A549 (cell line): Measurements from ENCODE around the gene CHMP1B. TPM values are rescaled to one million over a fixed set of nuclear protein-coding genes. Genes with fewer than 3 reads are reported as not detected.

Experiments used
- ATAC-seq, 2 experiments: fragments of 200-7000 bp in 1 of 2; fragments of >200 bp in 1 of 2; cut with Nextera tagmentation in 1 of 2; cut with Tn5 transposase in 1 of 2; 3 replicates each; pipeline versions ENCODE4 v1.8.0 to v1.9.1; 2018 to 2020; ENCODE audit warnings: mild to moderate bottlenecking in 1 of 2, moderate library complexity in 1 of 2
- CTCF ChIA-PET: fragments of 300-600 bp; sonication (Branson Sonifier 250); formaldehyde crosslinking; extraction: SDS; loops from one replicate; lab custom pipeline; 2021; ENCODE audit warnings: antibody characterized with exemption, inconsistent platforms; lab: Yijun Ruan, JAX
- POLR2A ChIA-PET: fragments of 350-600 bp; formaldehyde crosslinking; extraction: SDS; loops from one replicate; lab custom pipeline; 2021; ENCODE audit warnings: antibody characterized with exemption, inconsistent platforms; lab: Yijun Ruan, JAX
- DNase-seq, 2 experiments: peaks; one replicate each; pipeline versions ENCODE4 v3.0.0 to v3.0.0-alpha.2; 2011 to 2016; ENCODE audit warnings: low read depth in 1 of 2, low spot score in 1 of 2
- FAIRE-seq: peaks from 2 replicates; lab custom pipeline; 2011; peaks lifted over from hg19 to GRCh38; lab: Jason Lieb, UNC
- H3K27ac ChIP-seq, 2 experiments: fragments of >200 bp; sonication (Bioruptor Twin); formaldehyde crosslinking; 3 replicates each; pipeline ENCODE4 v1.5.1; 2016 to 2017
- H3K4me1 ChIP-seq: fragments of >200 bp; sonication (Bioruptor Twin); formaldehyde crosslinking; 3 replicates; pipeline ENCODE4 v1.6.1; 2016
- H3K4me2 ChIP-seq: fragments of >200 bp; sonication (Bioruptor Twin); formaldehyde crosslinking; 3 replicates; pipeline ENCODE4 v1.6.1; 2016
- H3K4me3 ChIP-seq: fragments of >200 bp; sonication (Bioruptor Twin); formaldehyde crosslinking; 3 replicates; pipeline ENCODE4 v1.5.1; 2016
- H3K9me3 ChIP-seq: fragments of >200 bp; sonication (Bioruptor Twin); formaldehyde crosslinking; 3 replicates; pipeline ENCODE4 v1.6.1; 2016
- BHLHE40 ChIP-seq: IDR thresholded peaks from 2 replicates; pipeline ENCODE4 v1.6.1; 2012; ENCODE audit warnings: low read depth, low read length, inconsistent platforms
- CHD4 ChIP-seq: fragments of 200-600 bp; sonication (generic); IDR thresholded peaks from 2 replicates; pipeline ENCODE4 v1.6.1; 2016; ENCODE audit warnings: antibody characterized with exemption, mild to moderate bottlenecking, borderline replicate concordance
- E2F6 ChIP-seq: IDR thresholded peaks from 2 replicates; pipeline ENCODE4 v1.6.1; 2012; ENCODE audit warnings: low read depth, borderline replicate concordance
- EP300 ChIP-seq, 2 experiments: fragments of >200 bp; sonication (Bioruptor Twin); formaldehyde crosslinking; IDR thresholded peaks; 2 replicates in 1 of 2; 3 replicates in 1 of 2; pipeline ENCODE4 v1.6.1; 2016 to 2017
- FOSB ChIP-seq: fragments of 250-450 bp; sonication (Bioruptor Pico); IDR thresholded peaks from 2 replicates; pipeline ENCODE4 v1.5.0; 2020; ENCODE audit warnings: mild to moderate bottlenecking, moderate library complexity
- FOXS1 ChIP-seq: fragments of 250-450 bp; sonication (Bioruptor Pico); IDR thresholded peaks from 2 replicates; pipeline ENCODE4 v1.5.0; 2020; ENCODE audit warnings: mild to moderate bottlenecking, moderate library complexity
- JUNB ChIP-seq: fragments of >200 bp; sonication (Bioruptor Twin); formaldehyde crosslinking; IDR thresholded peaks from 2 replicates; pipeline ENCODE4 v1.6.1; 2016
- KDM1A ChIP-seq: fragments of 200-600 bp; sonication (generic); IDR thresholded peaks from 2 replicates; pipeline ENCODE4 v1.6.1; 2016; ENCODE audit warnings: low read depth, mild to moderate bottlenecking
- MAFK ChIP-seq: fragments of 450-650 bp; IDR thresholded peaks from 2 replicates; pipeline ENCODE4 v1.6.1; 2014; ENCODE audit not compliant: partially characterized antibody
- NFE2L2 ChIP-seq: fragments of 150-350 bp; conservative IDR thresholded peaks from 2 replicates; pipeline ENCODE4 v1.6.1; 2014; ENCODE audit warnings: low read length
- NR3C1 ChIP-seq: fragments of >200 bp; sonication (Bioruptor Twin); formaldehyde crosslinking; IDR thresholded peaks from 3 replicates; pipeline ENCODE4 v1.6.1; 2017
- PBX3 ChIP-seq: IDR thresholded peaks from 2 replicates; pipeline ENCODE4 v1.6.1; 2012
- POLR2AphosphoS2 ChIP-seq: conservative IDR thresholded peaks from 2 replicates; pipeline ENCODE4 v1.6.1; 2012; ENCODE audit warnings: low read length, improper control_type of control experiment, inconsistent platforms
- RCOR1 ChIP-seq: fragments of 150-350 bp; IDR thresholded peaks from 2 replicates; pipeline ENCODE4 v1.6.1; 2014; ENCODE audit warnings: antibody characterized with exemption, low read length, low read depth
- REST ChIP-seq: fragments of 200-600 bp; sonication (generic); IDR thresholded peaks from 2 replicates; pipeline ENCODE4 v1.6.1; 2016; ENCODE audit warnings: antibody characterized with exemption, mild to moderate bottlenecking, moderate library complexity
- RNF2 ChIP-seq: fragments of 200-600 bp; sonication (generic); IDR thresholded peaks from 2 replicates; pipeline ENCODE4 v1.6.1; 2016; ENCODE audit warnings: low read depth, mild to moderate bottlenecking, antibody characterized with exemption, moderate library complexity, borderline replicate concordance
- SMC3 ChIP-seq: fragments of >200 bp; sonication (Bioruptor Twin); formaldehyde crosslinking; IDR thresholded peaks from 3 replicates; pipeline ENCODE4 v1.6.1; 2018; ENCODE audit warnings: inconsistent platforms
- TFCP2L1 ChIP-seq: fragments of 250-450 bp; sonication (Bioruptor Pico); IDR thresholded peaks from 2 replicates; pipeline ENCODE4 v1.5.0; 2021; ENCODE audit warnings: mild to moderate bottlenecking
- USF2 ChIP-seq: fragments of 450-650 bp; IDR thresholded peaks from 2 replicates; pipeline ENCODE4 v1.6.1; 2014; ENCODE audit warnings: antibody characterized with exemption
- ZC3H11A ChIP-seq: fragments of 450-650 bp; IDR thresholded peaks from 2 replicates; pipeline ENCODE4 v1.6.1; 2014; ENCODE audit warnings: antibody characterized with exemption, mild to moderate bottlenecking
- ZNF302 ChIP-seq: fragments of 250-450 bp; sonication (Bioruptor Pico); IDR thresholded peaks from 2 replicates; pipeline ENCODE4 v1.9.0; 2021; ENCODE audit warnings: inconsistent platforms, mild to moderate bottlenecking, moderate library complexity
- WGBS: methylation state at CpG from one replicate; pipeline ENCODE4 v1.1.6; 2017; ENCODE audit errors: missing lambda C conversion rate; 5-methylcytosine and 5-hydroxymethylcytosine counted together
- polyA plus RNA-seq, 4 experiments: library from polyadenylated mRNA; depleted of rRNA in 3 of 4; stranded (reverse); fragments of >200 nt; fragmentation: RNase III in 1 of 4; extraction: RNeasy Plus Mini Kit Qiagen cat#74134 plus additional on column Dnase treatment in 1 of 4; gene quantifications; 2 replicates in 3 of 4; 3 replicates in 1 of 4; pipeline ENCODE4 v1.2.3, GENCODE V29; 2011 to 2017

CHMP1B gene
- polyA plus RNA-seq, 2 of the 4 experiments (the other 2 are of a cell fraction) = 44.9 to 60.8 TPM

GRCh38 chr18:11883153-11883552 is 31.9 kb downstream of the CHMP1B start:
- ATAC-seq (no peak), DNase-seq (no peak), FAIRE-seq (no peak)
- Histone ChIP-seq H3K4me3 (no peak overlapping the region), H3K4me1 (peaks cover 15% of the 10 kb centered on the region), H3K27ac (no peak overlapping the region), H3K4me2 (no peak overlapping the region), H3K9me3 (no peaks in the 10 kb centered on the region)
- ChIA-PET POLR2A (no interaction called here), CTCF (no interaction called here)
- 94% methylated on average over 1 of the region's 1 CpG for WGBS
- TF ChIP-seq NR3C1 (no peak), RNF2 (no peak), EP300 (IDR thresholded peaks at IDR 0.05) (no peak), MAFK (no peak), POLR2AphosphoS2 (no peak), CHD4 (no peak), RCOR1 (no peak), FOXS1 (no peak), BHLHE40 (no peak), ZC3H11A (no peak)

- POLR2A ChIA-PET = no interaction called here
- H3K4me1 ChIP-seq = peaks cover 18% of the 10 kb centered on the region
- no peak for ATAC-seq
Observed at GRCh38 chr18:11884396-11885030, 33.3 kb downstream of the CHMP1B start.

More at GRCh38 chr18:11884396-11885030, 33.3 kb downstream of the CHMP1B start:
- Histone ChIP-seq H3K4me3 (no peak overlapping the region), H3K9me3 (no peaks in the 10 kb centered on the region), H3K4me2 (no peak overlapping the region), H3K27ac (no peak overlapping the region)
- DNase-seq (no peak), FAIRE-seq (no peak)
- WGBS = 92% methylated on average over 12 of the region's 12 CpGs
- no peak for TF ChIP-seq JUNB
- no peak for TF ChIP-seq KDM1A
- no peak for TF ChIP-seq E2F6
- no peak for TF ChIP-seq FOSB (CRISPR knock-in tag)
- TF ChIP-seq TFCP2L1 = no peak
- TF ChIP-seq USF2 = no peak
- no peak for TF ChIP-seq ZNF302 (CRISPR knock-in tag)
- TF ChIP-seq REST = no peak
- TF ChIP-seq SMC3 = no peak
- TF ChIP-seq NFE2L2 = no peak
- no peak for TF ChIP-seq PBX3
- CTCF ChIA-PET = no interaction called here
